ENCODE results near the gene RPS17.
"Not testable (repeated sequence)": the region's sequence is repeated elsewhere in the genome, so short reads cannot be mapped to it uniquely, and the experiment has no call there.

DNA sequence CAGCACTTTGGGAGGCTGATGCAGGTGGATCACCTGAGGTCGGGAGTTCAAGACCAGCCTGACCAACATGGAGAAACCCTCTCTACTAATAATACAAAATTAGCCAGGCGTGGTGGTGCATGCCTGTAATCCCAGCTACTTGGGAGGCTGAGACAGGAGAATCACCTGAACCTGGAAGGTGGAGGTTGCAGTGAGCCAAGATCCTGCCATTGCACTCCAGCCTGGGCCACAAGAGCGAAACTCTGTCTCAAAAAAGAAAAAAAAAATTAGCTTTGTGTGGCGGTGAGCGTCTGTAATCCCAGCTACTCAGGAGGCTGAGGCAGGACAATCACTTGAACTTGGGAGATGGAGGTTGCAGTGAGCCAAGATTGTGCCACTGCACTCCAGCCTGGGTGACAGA, 5.1 kb downstream of the RPS17 start:
- TF ChIP-seq EP300, POLR2A, POLR2AphosphoS5 (IDR thresholded peaks at IDR 0.05): not testable (repeated sequence)
- TF ChIP-seq, protein P1, sequence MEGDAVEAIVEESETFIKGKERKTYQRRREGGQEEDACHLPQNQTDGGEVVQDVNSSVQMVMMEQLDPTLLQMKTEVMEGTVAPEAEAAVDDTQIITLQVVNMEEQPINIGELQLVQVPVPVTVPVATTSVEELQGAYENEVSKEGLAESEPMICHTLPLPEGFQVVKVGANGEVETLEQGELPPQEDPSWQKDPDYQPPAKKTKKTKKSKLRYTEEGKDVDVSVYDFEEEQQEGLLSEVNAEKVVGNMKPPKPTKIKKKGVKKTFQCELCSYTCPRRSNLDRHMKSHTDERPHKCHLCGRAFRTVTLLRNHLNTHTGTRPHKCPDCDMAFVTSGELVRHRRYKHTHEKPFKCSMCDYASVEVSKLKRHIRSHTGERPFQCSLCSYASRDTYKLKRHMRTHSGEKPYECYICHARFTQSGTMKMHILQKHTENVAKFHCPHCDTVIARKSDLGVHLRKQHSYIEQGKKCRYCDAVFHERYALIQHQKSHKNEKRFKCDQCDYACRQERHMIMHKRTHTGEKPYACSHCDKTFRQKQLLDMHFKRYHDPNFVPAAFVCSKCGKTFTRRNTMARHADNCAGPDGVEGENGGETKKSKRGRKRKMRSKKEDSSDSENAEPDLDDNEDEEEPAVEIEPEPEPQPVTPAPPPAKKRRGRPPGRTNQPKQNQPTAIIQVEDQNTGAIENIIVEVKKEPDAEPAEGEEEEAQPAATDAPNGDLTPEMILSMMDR (IDR thresholded peaks at IDR 0.05), result not testable (repeated sequence)

Data from gastroesophageal sphincter (tissue), 3 donors.